OCI-LY3 (cell line): Measurements from ENCODE around the gene PDE3A.

Source experiments
- EZH2phosphoT487 ChIP-seq: fragments of 200-600 bp; shearing (Covaris generic); IDR thresholded peaks from 2 replicates; pipeline ENCODE4 v1.6.1; 2018; ENCODE audit warnings: antibody characterized with exemption, mixed run types, low read depth
- TF ChIP-seq, protein P1 (sequence below): fragments of 200-600, 300-600 bp; sonication (generic); IDR thresholded peaks from 2 replicates; pipeline ENCODE4 v1.5.1; 2014; ENCODE audit warnings: antibody characterized with exemption, low read length, low read depth

DNA sequence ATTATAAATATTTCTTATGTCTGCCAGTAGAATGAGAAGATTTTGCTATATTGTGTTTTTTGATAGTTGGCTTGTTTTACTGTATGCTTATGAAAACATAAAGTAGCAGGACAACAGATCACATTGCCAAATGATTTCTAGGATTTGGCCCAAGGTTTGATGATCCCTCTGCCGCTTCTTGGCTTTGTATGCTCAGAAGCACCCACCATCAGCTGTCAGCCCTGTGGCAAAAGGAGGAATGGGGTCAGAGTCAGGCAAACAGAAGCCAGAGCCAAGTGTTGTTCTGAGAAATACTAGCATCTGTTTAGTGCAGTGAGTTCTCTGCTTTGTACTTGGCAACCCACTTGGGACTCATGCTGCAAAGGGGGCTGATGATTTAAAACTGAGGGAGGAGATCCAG is 152.2 kb downstream of the PDE3A start:
- TF ChIP-seq, protein P1, sequence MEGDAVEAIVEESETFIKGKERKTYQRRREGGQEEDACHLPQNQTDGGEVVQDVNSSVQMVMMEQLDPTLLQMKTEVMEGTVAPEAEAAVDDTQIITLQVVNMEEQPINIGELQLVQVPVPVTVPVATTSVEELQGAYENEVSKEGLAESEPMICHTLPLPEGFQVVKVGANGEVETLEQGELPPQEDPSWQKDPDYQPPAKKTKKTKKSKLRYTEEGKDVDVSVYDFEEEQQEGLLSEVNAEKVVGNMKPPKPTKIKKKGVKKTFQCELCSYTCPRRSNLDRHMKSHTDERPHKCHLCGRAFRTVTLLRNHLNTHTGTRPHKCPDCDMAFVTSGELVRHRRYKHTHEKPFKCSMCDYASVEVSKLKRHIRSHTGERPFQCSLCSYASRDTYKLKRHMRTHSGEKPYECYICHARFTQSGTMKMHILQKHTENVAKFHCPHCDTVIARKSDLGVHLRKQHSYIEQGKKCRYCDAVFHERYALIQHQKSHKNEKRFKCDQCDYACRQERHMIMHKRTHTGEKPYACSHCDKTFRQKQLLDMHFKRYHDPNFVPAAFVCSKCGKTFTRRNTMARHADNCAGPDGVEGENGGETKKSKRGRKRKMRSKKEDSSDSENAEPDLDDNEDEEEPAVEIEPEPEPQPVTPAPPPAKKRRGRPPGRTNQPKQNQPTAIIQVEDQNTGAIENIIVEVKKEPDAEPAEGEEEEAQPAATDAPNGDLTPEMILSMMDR: no peak
- no peak for TF ChIP-seq EZH2phosphoT487
